K562 (cell line): Measurements from ENCODE around the gene PIK3R5. TPM values are rescaled to one million over a fixed set of nuclear protein-coding genes. Genes with fewer than 3 reads are reported as not detected.

Experiments
- CEBPG ChIP-seq, 3 experiments: fragments of 200-800 bp in 1 of 3; sonication (Bioruptor generic) in 1 of 3; sonication (generic) in 1 of 3; formaldehyde crosslinking in 1 of 3; IDR thresholded peaks in 2 of 3; conservative IDR thresholded peaks in 1 of 3; 2 replicates each; pipeline versions ENCODE4 v1.6.1 to v1.8.0; 2016 to 2022; ENCODE audit warnings: missing compliant biosample characterization in 2 of 3, missing genetic modification characterization in 2 of 3, mild to moderate bottlenecking in 1 of 3, missing genetic modification reagents in 1 of 3
- CREBBP ChIP-seq: IDR thresholded peaks from one replicate; pipeline ENCODE4 v1.6.1; 2012; ENCODE audit warnings: low read depth, mild to moderate bottlenecking, control low read depth, inconsistent platforms, low read length
- HCFC1 ChIP-seq: IDR thresholded peaks from 2 replicates; pipeline ENCODE4 v1.6.1; 2012; ENCODE audit warnings: low read depth, low read length, improper control_type of control experiment
- JUN ChIP-seq, 2 experiments: sonication (generic) in 1 of 2; formaldehyde crosslinking in 1 of 2; IDR thresholded peaks; 2 replicates each; pipeline versions ENCODE4 v1.6.1 to v1.8.0; 2012 to 2022; ENCODE audit warnings: borderline replicate concordance in 2 of 2, mild to moderate bottlenecking in 2 of 2, improper control_type of control experiment in 1 of 2, low read depth in 1 of 2, low read length in 1 of 2, missing genetic modification reagents in 1 of 2
- USF2 ChIP-seq: sonication (generic); formaldehyde crosslinking; IDR thresholded peaks from 2 replicates; pipeline ENCODE4 v1.5.0; 2020; ENCODE audit warnings: missing genetic modification reagents
- YY1 ChIP-seq, 3 experiments: IDR thresholded peaks; 2 replicates each; pipeline ENCODE4 v1.6.1; 2011; ENCODE audit warnings: low read length in 2 of 3, mild to moderate bottlenecking in 2 of 3, moderate library complexity in 2 of 3, borderline replicate concordance in 1 of 3, control low read depth in 1 of 3, low read depth in 1 of 3; ENCODE audit not compliant: insufficient read depth in 3 of 3, insufficient replicate concordance in 2 of 3, control insufficient read depth in 1 of 3, insufficient read length in 1 of 3; ENCODE audit errors: extremely low read depth in 1 of 3
- ZBTB49 ChIP-seq: sonication (generic); formaldehyde crosslinking; IDR thresholded peaks from 2 replicates; pipeline ENCODE4 v1.8.0; 2022; ENCODE audit warnings: missing genetic modification reagents, mild to moderate bottlenecking, borderline replicate concordance
- ZBTB8A ChIP-seq: fragments of 450-650 bp; IDR thresholded peaks from 2 replicates; pipeline ENCODE4 v1.6.1; 2018; ENCODE audit warnings: mild to moderate bottlenecking, moderate library complexity; ENCODE audit not compliant: partially characterized antibody
- ZNF282 ChIP-seq: sonication (generic); formaldehyde crosslinking; IDR thresholded peaks from 2 replicates; pipeline ENCODE4 v1.8.1; 2023; ENCODE audit warnings: missing genetic modification reagents
- polyA plus RNA-seq, 8 experiments: library from polyadenylated mRNA; depleted of rRNA in 4 of 8; stranded (reverse) in 5 of 8; unstranded in 3 of 8; fragments of >200 nt; fragmentation: Nextera tagmentation in 2 of 8; fragmentation: Illumina TruSeq in 1 of 8; extraction: Ambion mirVana in 2 of 8; extraction: Trizol in 1 of 8; gene quantifications; 2 replicates each; pipeline versions ENCODE4 v1.2.1 to v1.2.3, GENCODE V29; 2011 to 2014; ENCODE audit warnings: inconsistent platforms in 1 of 8, missing spikeins in 1 of 8
- total RNA-seq, 7 experiments: library from RNA; depleted of rRNA in 6 of 7; stranded (reverse); fragments of >200 nt in 6 of 7; fragmentation: Illumina TruSeq in 2 of 7; extraction: Trizol in 2 of 7; gene quantifications; 2 replicates each; pipeline versions ENCODE4 v1.2.1 to v1.2.3, GENCODE V29; 2011 to 2021; ENCODE audit warnings: low replicate concordance in 1 of 7

PIK3R5 gene
- total and polyA plus RNA-seq, 9 of the 15 experiments (the other 6 are each of a cell fraction or from before 2014, with no cell fraction given), result 0.01 to 0.38 TPM; not detected in 7

GRCh38 chr17:9002606-9003354 is 37.3 kb upstream of the PIK3R5 start (continued):
- TF ChIP-seq ZBTB49 (no peak), JUN (IDR thresholded peaks at IDR 0.05; ENCODE audit: borderline replicate concordance, low read depth, low read length) (no peak), JUN (CRISPR knock-in tag; IDR thresholded peaks at IDR 0.05; ENCODE audit: borderline replicate concordance) (no peak), YY1 (IDR thresholded peaks at IDR 0.05; ENCODE audit: borderline replicate concordance in 1 of 3, control insufficient read depth in 1 of 3, extremely low read depth in 1 of 3, insufficient read depth in 3 of 3, insufficient read length in 1 of 3, insufficient replicate concordance in 2 of 3, low read depth in 1 of 3, low read length in 2 of 3) (no peak), HCFC1 (no peak), CEBPG (CRISPR knock-in tag; IDR thresholded peaks at IDR 0.05) (no peak), CEBPG (tag; conservative IDR thresholded peaks at IDR 0.05 in 1 of 2, IDR thresholded peaks at IDR 0.05 in 1 of 2) (no peak), ZBTB8A (no peak), ZNF282 (no peak), CREBBP (no peak), USF2 (CRISPR knock-in tag) (no peak)
